HCT116 (cell line): ENCODE measurements around the gene HCFC1. TPM values are rescaled to one million over a fixed set of nuclear protein-coding genes. Genes with fewer than 3 reads are reported as not detected.

Experiments used
- ATAC-seq: fragments of 200-7000 bp; cut with Tn5 transposase; 2 replicates; pipeline ENCODE4 v1.9.1; 2020; ENCODE audit warnings: mild to moderate bottlenecking, moderate library complexity
- BruUV-seq: library from RNA; stranded (reverse); fragments of 400-500 nt; replicated peaks from 2 replicates; lab custom pipeline; 2021; lab: Mats Ljungman, UMichigan
- CTCF ChIA-PET: fragments of 300-600 bp; sonication (Branson Sonifier 250); formaldehyde crosslinking; loops from one replicate; lab custom pipeline; 2021; ENCODE audit warnings: antibody characterized with exemption; lab: Charles Lee
- POLR2A ChIA-PET: fragments of 300-600, 350-600 bp; sonication (Branson Sonifier 250); formaldehyde crosslinking; loops from one replicate; lab custom pipeline; 2021; ENCODE audit warnings: antibody characterized with exemption; lab: Charles Lee
- RAD21 ChIA-PET, 2 experiments: fragments of 300-600 bp; sonication (Branson Sonifier 250); formaldehyde crosslinking; loops; one replicate each; lab custom pipeline; 2023; ENCODE audit warnings: low total read pairs in 2 of 2; ENCODE audit not compliant: uncharacterized antibody in 2 of 2, unreplicated experiment in 2 of 2, low non-redundant PET in 1 of 2; lab: Charles Lee
- DNase-seq: peaks from one replicate; pipeline ENCODE4 v3.0.0-alpha.2; 2010; ENCODE audit warnings: low read depth, low spot score
- H2AFZ ChIP-seq: fragments of 200-600 bp; shearing (Covaris generic), sonication (generic); 2 replicates; pipeline ENCODE4 v1.6.1; 2017; ENCODE audit warnings: low read depth, mixed run types, mixed read lengths, antibody characterized with exemption, low read length; ENCODE audit not compliant: poor library complexity, severe bottlenecking
- H3K27ac ChIP-seq: 2 replicates; pipeline ENCODE4 v1.5.1; 2012; ENCODE audit warnings: low read depth, low read length
- H3K27me3 ChIP-seq: fragments of 200-600 bp; sonication (generic); 2 replicates; pipeline ENCODE4 v1.6.1; 2016; ENCODE audit warnings: mixed run types, low read length, mixed read lengths; ENCODE audit not compliant: insufficient read depth
- H3K36me3 ChIP-seq, 2 experiments: fragments of 200-500 bp in 1 of 2; fragments of 200-600 bp in 1 of 2; sonication (Bioruptor generic) in 1 of 2; sonication (generic) in 1 of 2; 2 replicates each; pipeline versions ENCODE4 v1.5.1 to v1.6.1; 2014 to 2016; ENCODE audit warnings: low read length in 2 of 2, inconsistent platforms in 1 of 2, mixed read lengths in 1 of 2, mixed run types in 1 of 2; ENCODE audit not compliant: insufficient read depth in 2 of 2, control insufficient read depth in 1 of 2
- H3K4me1 ChIP-seq, 2 experiments: fragments of 200-600 bp in 1 of 2; sonication (generic) in 1 of 2; 2 replicates each; pipeline versions ENCODE4 v1.5.1 to v1.6.1; 2012 to 2017; ENCODE audit warnings: low read length in 2 of 2, inconsistent platforms in 1 of 2, mild to moderate bottlenecking in 1 of 2, mixed read lengths in 1 of 2, mixed run types in 1 of 2, moderate library complexity in 1 of 2; ENCODE audit not compliant: insufficient read depth in 2 of 2, control insufficient read depth in 1 of 2
- H3K4me2 ChIP-seq: fragments of 200-600 bp; sonication (generic); 2 replicates; pipeline ENCODE4 v1.6.1; 2017; ENCODE audit warnings: mixed run types, low read length, mixed read lengths
- H3K4me3 ChIP-seq, 2 experiments: fragments of 200-600 bp in 1 of 2; sonication (generic) in 1 of 2; replicated peaks in 1 of 2; 2 replicates each; pipeline ENCODE4 v1.5.1; 2011 to 2016; ENCODE audit warnings: low read length in 2 of 2, control low read depth in 1 of 2, low read depth in 1 of 2, mild to moderate bottlenecking in 1 of 2, mixed read lengths in 1 of 2, mixed run types in 1 of 2
- H3K79me2 ChIP-seq: fragments of 200-600 bp; sonication (generic); 2 replicates; pipeline ENCODE4 v1.6.1; 2017; ENCODE audit warnings: mild to moderate bottlenecking, mixed run types, low read length, moderate library complexity, mixed read lengths; ENCODE audit not compliant: insufficient read depth
- H3K9ac ChIP-seq: fragments of 200-600 bp; sonication (generic); 2 replicates; pipeline ENCODE4 v1.6.1; 2016; ENCODE audit warnings: low read length, mixed read lengths
- H3K9me2 ChIP-seq: fragments of 200-600 bp; sonication (generic), shearing (Covaris generic); 2 replicates; pipeline ENCODE4 v1.6.1; 2017; ENCODE audit warnings: mixed run types, mild to moderate bottlenecking, moderate library complexity; ENCODE audit not compliant: insufficient read depth
- H3K9me3 ChIP-seq, 2 experiments: fragments of 200-500 bp in 1 of 2; fragments of 200-600 bp in 1 of 2; sonication (Bioruptor generic) in 1 of 2; sonication (generic) in 1 of 2; 2 replicates each; pipeline ENCODE4 v1.6.1; 2014 to 2017; ENCODE audit warnings: low read length in 2 of 2, mixed read lengths in 2 of 2, inconsistent platforms in 1 of 2, low read depth in 1 of 2, mild to moderate bottlenecking in 1 of 2, mixed run types in 1 of 2, moderate library complexity in 1 of 2; ENCODE audit not compliant: control insufficient read depth in 1 of 2, insufficient read depth in 1 of 2
- H4K20me1 ChIP-seq: fragments of 200-600 bp; sonication (generic), shearing (Covaris generic); 2 replicates; pipeline ENCODE4 v1.6.1; 2017; ENCODE audit warnings: mixed run types, mild to moderate bottlenecking, moderate library complexity; ENCODE audit not compliant: insufficient read depth
- CBX3 ChIP-seq: IDR thresholded peaks from 2 replicates; pipeline ENCODE4 v1.6.1; 2012; ENCODE audit warnings: low read depth
- CEBPB ChIP-seq: IDR thresholded peaks from 2 replicates; pipeline ENCODE4 v1.6.1; 2012; ENCODE audit warnings: low read depth
- EGR1 ChIP-seq: IDR thresholded peaks from 2 replicates; pipeline ENCODE4 v1.6.1; 2012; ENCODE audit warnings: low read depth
- ELF1 ChIP-seq: IDR thresholded peaks from 2 replicates; pipeline ENCODE4 v1.6.1; 2012; ENCODE audit warnings: low read depth, borderline replicate concordance
- JUND ChIP-seq: IDR thresholded peaks from 2 replicates; pipeline ENCODE4 v1.6.1; 2012
- POLR2A ChIP-seq: IDR thresholded peaks from 2 replicates; pipeline ENCODE4 v1.7.0; 2011; ENCODE audit warnings: borderline replicate concordance; ENCODE audit not compliant: insufficient read depth, insufficient read length; ENCODE audit errors: extremely low read depth
- POLR2AphosphoS5 ChIP-seq: IDR thresholded peaks from 2 replicates; pipeline ENCODE4 v1.6.1; 2011; ENCODE audit warnings: mild to moderate bottlenecking, low read depth, low read length, moderate library complexity
- RAD21 ChIP-seq: IDR thresholded peaks from 2 replicates; pipeline ENCODE4 v1.6.1; 2012; ENCODE audit warnings: low read depth, mild to moderate bottlenecking
- SIN3A ChIP-seq: IDR thresholded peaks from 2 replicates; pipeline ENCODE4 v1.6.1; 2012; ENCODE audit warnings: low read depth
- TCF7L2 ChIP-seq: IDR thresholded peaks from 2 replicates; pipeline ENCODE4 v1.7.0; 2011; ENCODE audit warnings: borderline replicate concordance, inconsistent platforms; ENCODE audit not compliant: insufficient read depth, insufficient read length; ENCODE audit errors: extremely low read depth
- ZNF274 ChIP-seq: fragments of 200-500 bp; sonication (Bioruptor generic); IDR thresholded peaks from 2 replicates; pipeline ENCODE4 v1.6.1; 2014; ENCODE audit warnings: mild to moderate bottlenecking, low read depth, low read length, inconsistent platforms
- intact Hi-C: fragments of 100-400 bp; cut with micrococcal nuclease; formaldehyde crosslinking; loops from 2 replicates; pipeline ENCODE4 v1.10.0; 2022
- total RNA-seq: library from RNA; stranded (reverse); gene quantifications from one replicate; pipeline ENCODE4 v1.2.1, GENCODE V29; 2021; ENCODE audit not compliant: unreplicated experiment
- TF ChIP-seq, protein P1 (sequence below): IDR thresholded peaks from 2 replicates; pipeline ENCODE4 v1.6.1; 2011; ENCODE audit warnings: mild to moderate bottlenecking, low read length, moderate library complexity; ENCODE audit not compliant: insufficient replicate concordance; ENCODE audit errors: extremely low read depth
- TF ChIP-seq, protein P2 (sequence below): IDR thresholded peaks from 2 replicates; pipeline ENCODE4 v1.6.1; 2012
- TF ChIP-seq, protein P3 (sequence below): IDR thresholded peaks from 2 replicates; pipeline ENCODE4 v1.6.1; 2012; ENCODE audit warnings: low read depth
- TF ChIP-seq, protein P4 (sequence below): IDR thresholded peaks from 2 replicates; pipeline ENCODE4 v1.6.1; 2012

The HCFC1 gene
- total RNA-seq, 1 experiment from 2014 or later = 72.8 TPM

DNA sequence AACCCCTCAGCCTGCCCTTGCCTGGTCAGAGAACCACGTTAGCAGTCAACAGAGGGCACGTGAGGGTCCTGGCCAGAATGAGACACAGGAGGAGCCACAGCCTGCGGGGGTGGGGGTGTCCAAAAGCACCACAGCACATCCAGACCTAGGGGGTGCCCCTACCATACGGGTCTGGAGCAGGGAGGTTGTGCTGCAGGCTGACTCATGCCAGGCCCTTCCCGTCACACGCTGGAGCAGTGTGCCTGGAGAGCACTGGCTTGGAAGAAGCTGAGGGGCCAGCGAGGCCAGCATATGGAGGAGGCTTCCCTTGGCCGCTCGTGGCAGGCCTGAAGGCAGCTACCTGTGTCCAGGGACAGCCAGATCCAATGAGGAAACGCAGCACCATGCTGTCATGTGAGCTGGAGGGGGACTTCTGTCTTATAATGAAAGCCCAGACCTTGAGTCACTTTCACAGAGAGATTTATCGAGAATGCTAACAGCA is 49.6 kb upstream of the HCFC1 start:
- Histone ChIP-seq H3K4me2 (peak overlapping the region; percentile 81), H2AFZ (no peak overlapping the region), H3K9me3 (no peaks in the 10 kb centered on the region), H3K79me2 (peaks cover 40% of the 10 kb centered on the region), H4K20me1 (no peaks in the 10 kb centered on the region), H3K9ac (peak overlapping the region; percentile 83), H3K36me3 (peaks cover 0 to 5% of the 10 kb centered on the region in 2 experiments; a peak in 1 of 4 replicates), H3K4me3 (peak overlapping the region; percentile 56 to 69), H3K27me3 (no peaks in the 10 kb centered on the region), H3K9me2 (no peaks in the 10 kb centered on the region), H3K27ac (peak overlapping the region; percentile 88), H3K4me1 (peaks cover 9 to 31% of the 10 kb centered on the region in 2 experiments)
- ATAC-seq (peak; percentile 44), DNase-seq (no peak)
- POLR2A ChIA-PET = no interaction called here
- intact Hi-C loops = no loop called here
- TF ChIP-seq, protein P1, sequence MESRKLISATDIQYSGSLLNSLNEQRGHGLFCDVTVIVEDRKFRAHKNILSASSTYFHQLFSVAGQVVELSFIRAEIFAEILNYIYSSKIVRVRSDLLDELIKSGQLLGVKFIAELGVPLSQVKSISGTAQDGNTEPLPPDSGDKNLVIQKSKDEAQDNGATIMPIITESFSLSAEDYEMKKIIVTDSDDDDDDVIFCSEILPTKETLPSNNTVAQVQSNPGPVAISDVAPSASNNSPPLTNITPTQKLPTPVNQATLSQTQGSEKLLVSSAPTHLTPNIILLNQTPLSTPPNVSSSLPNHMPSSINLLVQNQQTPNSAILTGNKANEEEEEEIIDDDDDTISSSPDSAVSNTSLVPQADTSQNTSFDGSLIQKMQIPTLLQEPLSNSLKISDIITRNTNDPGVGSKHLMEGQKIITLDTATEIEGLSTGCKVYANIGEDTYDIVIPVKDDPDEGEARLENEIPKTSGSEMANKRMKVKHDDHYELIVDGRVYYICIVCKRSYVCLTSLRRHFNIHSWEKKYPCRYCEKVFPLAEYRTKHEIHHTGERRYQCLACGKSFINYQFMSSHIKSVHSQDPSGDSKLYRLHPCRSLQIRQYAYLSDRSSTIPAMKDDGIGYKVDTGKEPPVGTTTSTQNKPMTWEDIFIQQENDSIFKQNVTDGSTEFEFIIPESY = no peak
- no peak for TF ChIP-seq JUND
- no peak for TF ChIP-seq CEBPB
- TF ChIP-seq CBX3 = no peak
- TF ChIP-seq POLR2AphosphoS5 = no peak
- TF ChIP-seq ELF1 = no peak
- TF ChIP-seq POLR2A = no peak
- no peak for TF ChIP-seq ZNF274
- TF ChIP-seq EGR1 = no peak
- TF ChIP-seq SIN3A = no peak
- TF ChIP-seq, protein P2, sequence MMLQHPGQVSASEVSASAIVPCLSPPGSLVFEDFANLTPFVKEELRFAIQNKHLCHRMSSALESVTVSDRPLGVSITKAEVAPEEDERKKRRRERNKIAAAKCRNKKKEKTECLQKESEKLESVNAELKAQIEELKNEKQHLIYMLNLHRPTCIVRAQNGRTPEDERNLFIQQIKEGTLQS = no peak
- TF ChIP-seq, protein P3, sequence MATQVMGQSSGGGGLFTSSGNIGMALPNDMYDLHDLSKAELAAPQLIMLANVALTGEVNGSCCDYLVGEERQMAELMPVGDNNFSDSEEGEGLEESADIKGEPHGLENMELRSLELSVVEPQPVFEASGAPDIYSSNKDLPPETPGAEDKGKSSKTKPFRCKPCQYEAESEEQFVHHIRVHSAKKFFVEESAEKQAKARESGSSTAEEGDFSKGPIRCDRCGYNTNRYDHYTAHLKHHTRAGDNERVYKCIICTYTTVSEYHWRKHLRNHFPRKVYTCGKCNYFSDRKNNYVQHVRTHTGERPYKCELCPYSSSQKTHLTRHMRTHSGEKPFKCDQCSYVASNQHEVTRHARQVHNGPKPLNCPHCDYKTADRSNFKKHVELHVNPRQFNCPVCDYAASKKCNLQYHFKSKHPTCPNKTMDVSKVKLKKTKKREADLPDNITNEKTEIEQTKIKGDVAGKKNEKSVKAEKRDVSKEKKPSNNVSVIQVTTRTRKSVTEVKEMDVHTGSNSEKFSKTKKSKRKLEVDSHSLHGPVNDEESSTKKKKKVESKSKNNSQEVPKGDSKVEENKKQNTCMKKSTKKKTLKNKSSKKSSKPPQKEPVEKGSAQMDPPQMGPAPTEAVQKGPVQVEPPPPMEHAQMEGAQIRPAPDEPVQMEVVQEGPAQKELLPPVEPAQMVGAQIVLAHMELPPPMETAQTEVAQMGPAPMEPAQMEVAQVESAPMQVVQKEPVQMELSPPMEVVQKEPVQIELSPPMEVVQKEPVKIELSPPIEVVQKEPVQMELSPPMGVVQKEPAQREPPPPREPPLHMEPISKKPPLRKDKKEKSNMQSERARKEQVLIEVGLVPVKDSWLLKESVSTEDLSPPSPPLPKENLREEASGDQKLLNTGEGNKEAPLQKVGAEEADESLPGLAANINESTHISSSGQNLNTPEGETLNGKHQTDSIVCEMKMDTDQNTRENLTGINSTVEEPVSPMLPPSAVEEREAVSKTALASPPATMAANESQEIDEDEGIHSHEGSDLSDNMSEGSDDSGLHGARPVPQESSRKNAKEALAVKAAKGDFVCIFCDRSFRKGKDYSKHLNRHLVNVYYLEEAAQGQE = no peak
- no peak for TF ChIP-seq TCF7L2
- TF ChIP-seq RAD21 = no peak
- TF ChIP-seq, protein P4, sequence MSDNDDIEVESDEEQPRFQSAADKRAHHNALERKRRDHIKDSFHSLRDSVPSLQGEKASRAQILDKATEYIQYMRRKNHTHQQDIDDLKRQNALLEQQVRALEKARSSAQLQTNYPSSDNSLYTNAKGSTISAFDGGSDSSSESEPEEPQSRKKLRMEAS = no peak
- RAD21 ChIA-PET = no interaction called here
- no TSS peak for BruUV-seq
- CTCF ChIA-PET = no interaction called here
